ENCODE measurements around the gene CTRB2. TPM values are rescaled to one million over a fixed set of nuclear protein-coding genes. Genes with fewer than 3 reads are reported as not detected.

CTRB2 gene
- total and polyA plus RNA-seq, 7 experiments from 2014 or later = not detected

- ChIA-PET POLR2A (interaction anchor here (0.7 kb wide), 1 partner anchor 130 kb away, joined by 3 read pairs; no protein-coding TSS in a partner anchor), CTCF (interaction anchor here (1.0 to 4.6 kb wide), 2 partner anchors 149 to 154 kb away, joined by 4 to 46 read pairs; no protein-coding TSS in a partner anchor)
- Mint-ChIP-seq H3K27ac (no peak overlapping the region), H3K36me3 (no peaks in the 10 kb centered on the region), H3K4me3 (no peak overlapping the region), H3K4me1 (peaks cover 0 to 7% (median 4%) of the 10 kb centered on the region in 7 donors), H3K9me3 (no peaks in the 10 kb centered on the region), H3K27me3 (peaks cover 0 to 7% (median 2%) of the 10 kb centered on the region in 5 donors)
- ATAC-seq = no peak
- no peaks in the 10 kb centered on the region for H3K9me3 ChIP-seq (ENCODE audit: control insufficient read depth in 2 of 3, low read length in 3 of 3)
- intact Hi-C loops (cut with micrococcal nuclease) = loop anchor here in 1 of 2 donors (5.0 kb wide), 1 partner anchor 34 kb away; no protein-coding TSS in a partner anchor
- no peak overlapping the region for H3K27ac ChIP-seq (ENCODE audit: low read depth, low read length)
- no peaks in the 10 kb centered on the region for H3K27me3 ChIP-seq (ENCODE audit: control insufficient read depth in 2 of 2, insufficient read depth in 2 of 2, low read length in 2 of 2)
- no peaks in the 10 kb centered on the region for H3K4me1 ChIP-seq (ENCODE audit: control insufficient read depth in 2 of 2, insufficient read depth in 2 of 2, low read length in 2 of 2)
- H3K4me3 ChIP-seq (ENCODE audit: low read length) = no peak overlapping the region
- DNase-seq = no peak
- no peaks in the 10 kb centered on the region for H3K36me3 ChIP-seq (ENCODE audit: control insufficient read depth in 2 of 3, insufficient read depth in 3 of 3, low read length in 3 of 3)
Measured at GRCh38 chr16:75231570-75231969, 24.6 kb upstream of the CTRB2 start.

- no peaks in the 10 kb centered on the region for H3K9me3 ChIP-seq (ENCODE audit: control insufficient read depth in 2 of 3, low read length in 3 of 3)
- no peak overlapping the region for H3K27ac ChIP-seq (ENCODE audit: low read depth, low read length)
- Mint-ChIP-seq H3K4me1 (peaks cover 0 to 4% (median 4%) of the 10 kb centered on the region in 7 donors), H3K4me3 (no peak overlapping the region), H3K9me3 (no peaks in the 10 kb centered on the region), H3K27me3 (peaks cover 0 to 7% (median 2%) of the 10 kb centered on the region in 5 donors), H3K36me3 (no peaks in the 10 kb centered on the region), H3K27ac (peak overlapping the region in 1 of 9 donors; percentile 68)
- ChIA-PET CTCF (interaction anchor here (0.8 kb wide), 1 partner anchor 162 kb away, joined by 3 read pairs; no protein-coding TSS in a partner anchor), POLR2A (interaction anchor here (0.7 kb wide), 1 partner anchor 129 kb away, joined by 3 read pairs; no protein-coding TSS in a partner anchor)
- intact Hi-C loops (cut with micrococcal nuclease) = loop anchor here in 1 of 2 donors (5.0 kb wide), 1 partner anchor 33 kb away; no protein-coding TSS in a partner anchor
- H3K4me3 ChIP-seq (ENCODE audit: low read length) = no peak overlapping the region
- H3K4me1 ChIP-seq (ENCODE audit: control insufficient read depth in 2 of 2, insufficient read depth in 2 of 2, low read length in 2 of 2) = no peaks in the 10 kb centered on the region
- ATAC-seq = no peak
- DNase-seq = no peak
- no peaks in the 10 kb centered on the region for H3K27me3 ChIP-seq (ENCODE audit: control insufficient read depth in 2 of 2, insufficient read depth in 2 of 2, low read length in 2 of 2)
- H3K36me3 ChIP-seq (ENCODE audit: control insufficient read depth in 2 of 3, insufficient read depth in 3 of 3, low read length in 3 of 3) = no peaks in the 10 kb centered on the region
Measured at GRCh38 chr16:75230471-75231110, 23.6 kb upstream of the CTRB2 start.

- peaks cover 0 to 7% (median 2%) of the 10 kb centered on the region in 5 donors for H3K27me3 Mint-ChIP-seq
- Histone ChIP-seq H3K4me3 (ENCODE audit: low read length) (no peak overlapping the region), H3K27ac (ENCODE audit: low read depth, low read length) (no peak overlapping the region), H3K36me3 (ENCODE audit: control insufficient read depth in 2 of 3, insufficient read depth in 3 of 3, low read length in 3 of 3) (no peaks in the 10 kb centered on the region), H3K4me1 (ENCODE audit: control insufficient read depth in 2 of 2, insufficient read depth in 2 of 2, low read length in 2 of 2) (no peaks in the 10 kb centered on the region), H3K27me3 (ENCODE audit: control insufficient read depth in 2 of 2, insufficient read depth in 2 of 2, low read length in 2 of 2) (no peaks in the 10 kb centered on the region), H3K9me3 (ENCODE audit: control insufficient read depth in 2 of 3, low read length in 3 of 3) (no peaks in the 10 kb centered on the region)
- H3K9me3 Mint-ChIP-seq = no peaks in the 10 kb centered on the region
- DNase-seq = no peak
- POLR2A ChIA-PET = no interaction called here
- peaks cover 0 to 4% (median 4%) of the 10 kb centered on the region in 7 donors for H3K4me1 Mint-ChIP-seq
- H3K36me3 Mint-ChIP-seq = no peaks in the 10 kb centered on the region
- CTCF ChIA-PET = no interaction called here
- no peak overlapping the region for H3K4me3 Mint-ChIP-seq
- ATAC-seq = no peak
- H3K27ac Mint-ChIP-seq = no peak overlapping the region
- intact Hi-C loops (cut with micrococcal nuclease) = loop anchor here in 1 of 2 donors (5.0 kb wide), 1 partner anchor 32 kb away; no protein-coding TSS in a partner anchor
Measured at GRCh38 chr16:75229172-75230031, 22.4 kb upstream of the CTRB2 start.

GRCh38 chr16:75228143-75228976, 21.4 kb upstream of the CTRB2 start:
- ChIA-PET POLR2A (no interaction called here), CTCF (no interaction called here)
- no peak overlapping the region for H3K4me3 ChIP-seq (ENCODE audit: low read length)
- H3K4me1 ChIP-seq (ENCODE audit: control insufficient read depth in 2 of 2, insufficient read depth in 2 of 2, low read length in 2 of 2) = no peaks in the 10 kb centered on the region
- no peak for ATAC-seq
- Mint-ChIP-seq H3K9me3 (no peaks in the 10 kb centered on the region), H3K36me3 (no peaks in the 10 kb centered on the region), H3K27ac (no peak overlapping the region), H3K4me1 (no peaks in the 10 kb centered on the region), H3K4me3 (no peak overlapping the region), H3K27me3 (peaks cover 0 to 7% (median 2%) of the 10 kb centered on the region in 5 donors)
- H3K27ac ChIP-seq (ENCODE audit: low read depth, low read length) = no peak overlapping the region
- no peaks in the 10 kb centered on the region for H3K36me3 ChIP-seq (ENCODE audit: control insufficient read depth in 2 of 3, insufficient read depth in 3 of 3, low read length in 3 of 3)
- intact Hi-C loops (cut with micrococcal nuclease) = no loop called here
- no peak for DNase-seq
- no peaks in the 10 kb centered on the region for H3K9me3 ChIP-seq (ENCODE audit: control insufficient read depth in 2 of 3, low read length in 3 of 3)
- no peaks in the 10 kb centered on the region for H3K27me3 ChIP-seq (ENCODE audit: control insufficient read depth in 2 of 2, insufficient read depth in 2 of 2, low read length in 2 of 2)

GRCh38 chr16:75227361-75228142, 20.6 kb upstream of the CTRB2 start:
- Histone ChIP-seq H3K4me3 (ENCODE audit: low read length) (no peak overlapping the region), H3K27me3 (ENCODE audit: control insufficient read depth in 2 of 2, insufficient read depth in 2 of 2, low read length in 2 of 2) (no peaks in the 10 kb centered on the region), H3K9me3 (ENCODE audit: control insufficient read depth in 2 of 3, low read length in 3 of 3) (no peaks in the 10 kb centered on the region), H3K4me1 (ENCODE audit: control insufficient read depth in 2 of 2, insufficient read depth in 2 of 2, low read length in 2 of 2) (no peaks in the 10 kb centered on the region), H3K36me3 (ENCODE audit: control insufficient read depth in 2 of 3, insufficient read depth in 3 of 3, low read length in 3 of 3) (no peaks in the 10 kb centered on the region), H3K27ac (ENCODE audit: low read depth, low read length) (no peak overlapping the region)
- Mint-ChIP-seq H3K4me1 (no peaks in the 10 kb centered on the region), H3K27me3 (peaks cover 0 to 7% (median 2%) of the 10 kb centered on the region in 5 donors), H3K36me3 (no peaks in the 10 kb centered on the region), H3K27ac (no peak overlapping the region), H3K4me3 (no peak overlapping the region), H3K9me3 (no peaks in the 10 kb centered on the region)
- POLR2A ChIA-PET = no interaction called here
- no peak for DNase-seq
- ATAC-seq = peak; percentile 16
- CTCF ChIA-PET = interaction anchor here (1.2 kb wide), 1 partner anchor 29 kb away, joined by 4 read pairs; no protein-coding TSS in a partner anchor
- intact Hi-C loops (cut with micrococcal nuclease) = no loop called here

Data from naive thymus-derived CD4-positive, alpha-beta T cell (primary cell).